DMS 273 treated with DMSO at 0.1 percent for 48 hours (cell line): ENCODE data around the gene CDH18.
"Not testable (repeated sequence)": the region's sequence is repeated elsewhere in the genome, so short reads cannot be mapped to it uniquely, and the experiment has no call there.

Experiments used
- DNase-seq: peaks from one replicate; lab custom pipeline; 2025; lab: John Stamatoyannopoulos, UW

Gene CDH18

DNA sequence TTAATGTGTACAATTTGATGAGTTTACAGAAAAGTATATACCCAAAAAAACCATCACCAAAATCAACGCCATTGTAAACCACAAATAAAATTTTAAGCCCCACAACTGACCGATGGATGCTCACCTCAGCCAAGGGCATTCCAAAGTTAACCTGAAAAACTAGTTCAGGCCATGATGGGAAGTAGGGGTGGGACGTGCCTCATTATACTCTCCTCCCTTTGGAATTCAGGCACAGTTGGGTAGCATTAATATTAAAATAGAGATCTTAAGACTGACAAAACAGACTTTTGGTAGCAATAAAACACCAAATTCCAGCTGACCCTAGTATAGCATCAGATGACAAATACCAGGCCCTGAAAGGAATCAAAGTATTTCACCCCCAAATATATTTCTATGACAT lies 129.0 kb downstream of the CDH18 start:
- DNase-seq = no peak

DNA sequence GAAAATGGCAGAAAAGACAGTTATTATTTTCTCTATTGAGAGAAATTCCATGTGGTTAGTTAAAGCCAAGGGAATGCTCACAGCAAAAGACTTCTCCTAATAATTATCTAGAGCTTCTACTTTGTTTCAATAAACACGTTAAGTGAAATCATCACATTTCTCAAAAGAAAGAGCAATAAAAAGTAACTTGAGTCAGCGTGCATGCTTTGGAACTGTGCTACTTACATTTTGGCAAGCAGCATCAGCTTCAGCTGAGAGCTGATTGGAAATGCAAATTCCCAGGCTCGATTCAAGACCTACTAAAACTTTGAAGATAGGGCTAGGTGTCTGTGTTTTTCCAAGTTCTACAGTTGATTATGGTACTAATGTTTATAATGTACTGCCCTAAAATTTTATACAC lies 132.1 kb downstream of the CDH18 start:
- peak; percentile 43 for DNase-seq

DNA sequence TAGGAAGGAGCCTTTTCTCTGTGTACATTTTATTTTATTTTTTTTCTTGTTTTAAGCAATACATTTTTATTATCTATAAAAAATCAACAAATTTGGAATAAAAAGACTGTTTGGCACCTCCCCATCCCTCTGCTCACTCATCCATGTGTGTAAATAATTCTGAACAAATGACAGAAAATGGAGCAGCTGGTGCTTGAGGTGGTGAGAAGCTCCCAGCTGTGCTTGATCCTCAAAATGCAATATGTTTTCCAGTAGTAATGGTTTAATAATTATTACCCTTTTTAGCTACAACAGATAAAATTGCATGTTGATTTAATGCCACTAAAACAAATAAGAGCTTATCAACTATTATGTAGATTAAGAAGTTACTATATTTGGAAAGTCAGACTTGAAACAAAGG lies 132.5 kb downstream of the CDH18 start:
- DNase-seq = peak; percentile 75

DNA sequence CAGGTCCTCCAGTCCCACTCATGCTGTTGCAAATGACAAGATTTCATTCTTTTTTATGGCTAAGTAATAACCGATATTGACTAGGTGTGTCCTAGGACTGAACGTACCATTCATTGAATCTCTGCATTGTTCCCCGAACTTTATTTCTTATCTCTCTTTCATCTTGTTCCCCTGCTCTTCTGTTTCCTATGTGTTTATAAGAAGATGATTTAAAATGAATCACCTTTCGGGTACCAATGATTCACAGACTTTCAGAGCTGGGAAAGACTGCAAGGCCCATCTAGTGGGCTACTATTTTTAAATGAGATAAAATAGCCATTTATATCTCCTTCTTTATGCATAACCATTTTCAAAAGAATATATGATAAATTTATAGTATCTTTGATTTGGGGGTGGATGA lies 133.0 kb downstream of the CDH18 start:
- DNase-seq = no peak

DNA sequence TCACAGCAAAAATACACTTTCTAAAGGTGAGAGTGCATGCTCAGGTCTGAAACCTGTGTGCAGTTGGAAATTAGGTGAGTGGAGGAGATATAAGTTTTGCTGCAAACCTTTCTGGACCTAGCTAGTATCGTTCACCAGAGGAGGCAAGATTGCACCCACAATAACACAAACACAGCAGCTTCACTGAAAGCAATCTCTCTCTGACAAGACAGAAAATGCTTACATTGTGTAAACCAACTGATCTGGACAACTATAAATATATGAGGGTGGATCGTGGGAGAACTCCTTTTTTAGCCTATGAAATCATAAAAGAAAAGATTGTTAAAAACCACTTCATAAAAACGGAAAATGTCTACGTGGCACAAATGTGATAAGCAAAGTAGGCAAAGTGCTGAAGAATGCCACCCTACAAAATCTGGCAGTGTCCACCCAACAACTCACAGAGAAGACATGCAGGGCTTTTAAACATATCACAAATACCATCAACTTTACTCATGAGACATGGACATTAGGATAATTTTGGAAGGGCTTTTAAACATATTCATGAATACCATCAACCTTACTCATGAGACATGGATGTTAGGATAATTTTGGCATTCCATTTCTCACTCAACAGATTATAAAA lies 134.3 kb downstream of the CDH18 start:
- no peak for DNase-seq

DNA sequence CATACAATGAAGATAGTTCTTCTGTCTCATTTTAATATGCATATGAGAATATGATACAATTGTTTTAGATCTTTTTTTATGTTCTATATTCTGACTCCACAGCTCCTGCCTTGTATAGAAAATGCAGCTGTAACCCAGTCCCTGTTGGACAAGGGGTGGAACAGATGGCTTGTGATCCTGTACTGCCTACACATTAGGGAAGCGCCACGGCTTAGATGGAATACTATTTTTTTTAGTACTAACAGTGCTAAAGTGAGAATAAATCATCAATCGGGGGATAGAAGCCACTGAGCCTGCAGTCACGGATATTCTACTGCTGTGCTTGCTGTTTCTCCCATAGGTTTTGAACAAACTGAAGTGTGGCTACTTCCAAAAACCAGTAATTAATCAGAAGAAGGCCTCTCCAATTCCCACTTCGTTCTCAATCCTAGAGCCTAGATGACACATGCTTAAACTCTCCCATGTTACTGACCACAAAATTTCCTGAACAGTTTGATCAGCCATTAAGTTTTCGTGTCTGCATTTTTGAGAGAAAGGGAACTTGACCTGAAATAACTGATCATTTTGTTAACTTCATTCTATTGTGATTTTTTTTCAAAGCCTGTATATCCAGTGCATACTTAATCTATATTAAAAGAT lies 150.3 kb downstream of the CDH18 start:
- peak; percentile 28 for DNase-seq

DNA sequence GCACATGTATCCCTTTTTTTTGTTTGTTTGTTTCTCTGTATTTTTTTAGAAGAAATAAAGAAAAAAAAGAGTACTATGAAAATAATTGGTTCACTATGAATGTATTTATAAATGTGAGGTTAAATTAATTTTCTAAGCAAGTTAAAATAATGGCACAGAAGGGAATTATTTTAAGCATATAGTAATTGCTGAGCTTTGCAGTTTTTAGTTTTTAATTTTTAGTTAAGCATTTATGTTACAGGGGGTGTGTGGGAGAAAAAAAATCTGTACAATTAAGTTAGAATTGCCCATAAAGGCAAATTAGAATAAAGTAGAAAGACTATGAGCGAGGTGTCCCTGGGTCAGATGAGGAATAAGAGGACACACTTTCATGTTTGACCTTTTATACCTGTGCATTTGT lies 152.6 kb downstream of the CDH18 start:
- no peak for DNase-seq

DNA sequence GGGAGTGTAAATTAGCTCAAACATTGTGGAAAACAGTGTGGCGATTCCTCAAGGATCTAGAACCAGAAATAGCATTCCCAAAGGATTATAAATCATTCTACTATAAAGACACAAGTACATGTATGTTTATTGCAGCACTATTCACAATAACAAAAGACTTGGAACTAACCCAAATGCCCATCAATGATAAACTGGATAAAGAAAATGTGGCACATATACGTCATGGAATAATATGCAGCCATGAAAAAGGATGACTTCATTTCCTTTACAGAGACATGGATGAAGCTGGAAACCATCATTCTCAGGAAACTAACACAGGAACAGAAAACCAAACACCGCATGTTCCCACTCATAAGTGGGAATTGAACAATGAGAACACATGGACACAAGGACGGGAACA lies 175.3 kb downstream of the CDH18 start:
- DNase-seq = not testable (repeated sequence)

DNA sequence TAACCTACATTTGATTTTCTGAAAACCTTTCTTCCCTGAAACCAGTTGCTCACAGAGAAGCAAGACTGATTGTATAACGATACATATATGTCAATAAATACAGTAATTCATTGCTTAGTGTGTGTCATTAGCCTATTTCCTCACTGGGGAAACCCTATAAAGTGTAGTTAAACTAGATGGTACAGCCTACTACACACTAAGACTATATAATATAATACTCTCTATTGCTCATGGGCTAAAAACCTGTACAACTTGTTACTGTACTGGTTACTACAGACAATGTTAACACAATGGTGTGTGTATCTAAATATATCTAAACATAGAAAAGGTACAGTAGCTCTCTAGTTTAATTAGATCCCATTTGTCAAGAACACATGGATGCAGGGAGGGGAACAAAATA lies 181.2 kb downstream of the CDH18 start:
- DNase-seq = no peak

DNA sequence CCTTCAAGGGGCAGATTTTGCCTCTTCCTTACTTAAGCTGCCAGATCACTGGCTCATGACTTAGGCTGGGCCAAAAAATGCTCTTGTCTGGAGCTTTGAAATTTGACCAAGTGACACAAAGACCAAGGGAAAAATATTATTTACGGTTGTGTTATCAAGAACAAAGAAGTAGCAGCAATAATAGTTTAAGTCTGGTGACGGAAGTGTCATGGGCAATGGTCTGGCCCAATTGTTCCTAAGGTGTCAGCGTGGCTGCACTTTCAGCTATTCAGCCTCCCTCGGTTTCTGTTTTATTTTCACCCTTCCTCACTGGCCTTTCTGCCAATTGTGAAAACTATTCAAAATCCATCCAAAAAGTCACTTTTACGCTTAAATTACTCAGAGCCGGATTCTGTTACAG lies 185.3 kb downstream of the CDH18 start:
- DNase-seq = no peak

DNA sequence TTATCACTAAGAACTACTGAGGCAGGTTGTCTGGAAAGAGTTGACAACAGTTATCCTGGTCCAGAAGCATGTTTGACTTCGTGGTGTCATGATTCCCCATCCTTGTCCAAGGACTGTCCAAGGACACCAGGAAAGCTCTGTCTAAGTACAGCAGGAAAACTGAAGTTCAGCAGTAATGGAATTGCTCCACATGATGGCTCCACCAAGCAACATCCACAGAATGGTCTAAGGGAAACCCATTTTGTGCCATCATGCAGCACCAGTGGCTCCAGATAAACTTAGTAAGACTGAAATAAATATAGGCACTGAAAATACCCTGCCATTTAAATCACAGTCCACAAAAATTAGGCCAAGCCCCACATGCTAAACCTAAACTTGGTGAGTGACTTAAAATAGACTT lies 192.8 kb downstream of the CDH18 start:
- no peak for DNase-seq

DNA sequence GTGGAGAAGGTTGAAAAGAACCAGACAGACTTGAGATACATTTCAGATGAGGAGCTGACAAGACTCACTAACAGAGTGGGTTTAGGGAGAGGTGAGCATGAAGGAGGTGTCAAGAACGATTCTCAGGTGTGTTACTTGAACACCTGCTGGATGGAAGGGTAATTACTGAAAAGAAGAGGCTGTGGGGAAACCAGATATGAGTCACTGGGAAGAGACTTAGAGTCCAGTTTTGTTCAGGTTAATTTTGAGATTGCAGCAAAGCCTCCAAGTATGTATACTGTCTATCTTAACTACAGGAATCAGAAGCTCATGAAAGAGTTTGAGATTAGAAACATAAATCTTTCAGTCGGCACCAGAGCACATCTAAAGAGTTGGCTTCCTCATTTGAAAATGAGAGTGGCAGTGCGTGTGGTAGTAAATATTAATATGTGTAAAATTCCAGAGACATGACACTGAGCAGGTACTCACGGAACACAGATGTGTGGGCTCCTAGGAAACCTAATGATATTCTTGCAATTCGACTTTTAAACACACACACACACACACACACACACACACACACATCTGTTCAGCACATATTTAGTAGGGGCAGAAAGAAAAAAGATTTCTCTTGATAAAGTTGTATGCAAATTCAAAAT lies 197.1 kb downstream of the CDH18 start:
- no peak for DNase-seq

DNA sequence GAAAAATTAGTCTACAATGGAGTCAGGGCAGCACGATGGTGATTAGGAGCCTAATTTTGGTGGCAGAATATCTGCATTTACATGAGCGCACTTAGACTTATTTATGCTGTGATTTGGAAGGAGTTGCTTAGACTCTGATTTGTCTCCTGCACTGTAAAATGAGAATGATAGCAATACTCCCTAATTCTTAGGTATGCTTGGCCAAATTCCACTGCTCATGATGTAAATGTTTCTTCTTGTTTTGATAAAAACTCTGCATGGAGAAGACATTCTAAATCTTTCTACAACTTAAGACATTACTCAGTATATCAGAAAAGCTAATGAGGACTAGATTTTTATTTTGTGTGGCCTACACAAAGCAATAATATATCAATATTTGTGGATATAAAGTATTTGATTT lies 205.4 kb downstream of the CDH18 start:
- DNase-seq = no peak

DNA sequence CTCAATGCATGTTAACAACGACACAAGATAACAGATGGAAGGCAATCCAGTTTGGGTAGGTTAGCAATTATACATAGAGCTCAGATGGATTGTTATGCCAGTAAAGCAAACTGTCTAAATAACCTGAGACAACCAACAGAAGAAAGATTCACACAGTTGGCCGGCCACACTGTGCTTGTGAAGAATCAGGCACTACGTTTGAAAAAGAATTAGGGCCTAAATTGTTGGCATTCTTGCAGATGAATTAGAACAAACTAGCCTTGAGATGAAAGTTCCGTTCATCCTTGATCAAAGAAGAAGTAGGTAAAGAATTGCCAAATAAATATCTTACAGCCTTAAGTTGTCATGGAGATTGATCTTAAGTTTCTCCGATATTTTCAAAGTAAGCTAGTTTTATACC lies 210.6 kb downstream of the CDH18 start:
- no peak for DNase-seq

DNA sequence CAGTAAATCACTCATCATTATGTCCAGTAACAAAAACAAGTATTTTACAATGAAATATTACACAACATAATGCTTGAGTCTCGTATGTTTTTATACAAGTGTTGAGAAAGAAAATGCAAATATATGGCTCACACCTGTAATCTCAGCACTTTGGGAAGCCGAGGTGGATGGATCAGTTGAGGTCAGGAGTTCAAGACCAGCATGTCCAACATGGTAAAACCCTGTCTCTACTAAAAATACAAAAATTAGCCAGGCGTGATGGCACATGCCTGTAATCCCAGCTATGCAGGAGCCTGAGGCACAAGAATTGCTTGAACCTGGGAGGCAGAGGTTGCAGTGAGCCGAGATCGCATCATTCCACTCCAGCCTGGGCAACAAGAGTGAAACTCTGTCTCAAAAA lies 211.1 kb downstream of the CDH18 start:
- not testable (repeated sequence) for DNase-seq

DNA sequence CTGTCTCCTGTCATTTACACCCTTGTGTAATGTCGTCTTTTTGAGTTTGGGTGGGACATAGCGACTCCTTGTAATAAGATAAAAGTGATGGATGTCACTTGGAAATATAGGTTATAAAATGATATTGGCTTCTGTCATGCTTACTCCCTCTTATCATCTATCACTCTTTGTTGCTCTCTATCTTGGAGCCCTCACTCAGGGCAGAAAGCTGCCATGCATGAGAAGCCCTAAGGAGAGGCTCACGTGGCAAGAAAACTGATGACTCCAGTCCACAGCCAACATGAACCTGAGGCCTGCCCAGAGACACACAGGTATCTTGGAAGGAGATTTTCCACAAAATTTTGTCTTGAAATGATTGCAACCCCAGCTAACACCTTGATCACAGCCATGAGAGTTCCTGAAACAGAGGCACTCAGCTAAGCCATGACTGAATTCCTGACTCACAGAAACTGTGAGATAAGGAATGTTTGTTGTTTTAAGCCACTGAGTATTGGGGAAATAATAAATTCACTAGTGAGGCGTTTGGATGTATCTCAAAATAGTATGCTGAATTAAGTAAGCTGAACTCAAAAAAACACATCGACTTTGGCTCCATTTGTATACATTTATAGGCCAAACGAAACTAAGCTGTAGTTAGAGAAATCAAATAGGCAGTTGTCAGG lies 216.7 kb downstream of the CDH18 start:
- DNase-seq = no peak

DNA sequence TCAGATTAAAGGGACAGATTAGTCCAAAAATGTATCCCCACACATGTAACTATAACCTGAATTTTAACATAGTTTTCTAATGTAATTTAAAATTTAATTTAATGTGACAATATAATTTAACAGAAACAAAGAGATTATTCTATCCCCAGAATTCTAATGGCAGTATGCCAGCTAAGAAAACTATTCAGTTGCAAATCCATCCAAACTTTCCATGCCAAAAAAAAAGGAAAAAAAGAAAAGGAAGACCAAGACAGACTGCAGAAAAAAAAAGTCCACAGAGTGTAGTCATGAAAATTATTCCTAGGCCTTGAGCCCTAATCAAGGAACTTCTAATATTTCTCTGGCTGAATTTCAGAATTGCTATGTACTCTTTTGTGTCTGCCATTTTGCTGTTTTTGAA lies 217.6 kb downstream of the CDH18 start:
- no peak for DNase-seq

DNA sequence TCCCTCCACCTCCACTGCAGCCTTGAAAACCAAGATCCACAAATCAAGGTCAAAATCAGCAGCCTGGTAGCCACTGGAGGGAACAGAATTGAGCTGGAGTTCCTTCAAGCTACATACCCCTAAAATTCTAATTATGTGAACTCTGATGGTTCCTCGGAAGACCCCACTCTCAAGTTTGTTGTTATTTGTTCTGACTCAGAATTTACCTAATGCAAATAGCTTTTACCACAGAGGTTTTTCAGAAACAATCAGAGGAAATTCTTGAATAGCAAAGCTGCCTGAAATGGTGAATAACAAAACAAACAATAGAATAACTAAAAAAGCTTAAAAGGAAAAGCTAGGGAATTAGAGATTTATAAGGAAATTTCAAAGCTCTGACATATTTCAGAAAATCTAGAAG lies 220.0 kb downstream of the CDH18 start:
- DNase-seq = no peak

DNA sequence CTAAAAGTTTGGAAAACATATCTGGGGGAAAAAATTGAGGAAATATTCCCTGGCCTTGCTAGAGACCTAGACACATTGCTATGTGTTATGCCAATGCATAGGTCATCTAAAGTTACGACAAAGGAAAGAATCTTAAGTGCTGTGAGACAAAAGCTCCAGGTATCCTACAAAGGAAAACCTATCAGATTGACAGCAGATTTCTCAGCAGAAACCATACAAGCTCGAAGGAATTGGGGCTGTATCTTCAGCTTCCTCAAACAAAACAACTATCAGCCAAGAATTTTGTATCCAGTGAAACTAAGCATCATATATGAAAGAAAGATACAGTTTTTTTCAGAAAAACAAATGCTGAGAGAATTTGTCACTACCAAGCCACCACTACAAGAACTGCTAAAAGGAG lies 234.4 kb downstream of the CDH18 start:
- no peak for DNase-seq

DNA sequence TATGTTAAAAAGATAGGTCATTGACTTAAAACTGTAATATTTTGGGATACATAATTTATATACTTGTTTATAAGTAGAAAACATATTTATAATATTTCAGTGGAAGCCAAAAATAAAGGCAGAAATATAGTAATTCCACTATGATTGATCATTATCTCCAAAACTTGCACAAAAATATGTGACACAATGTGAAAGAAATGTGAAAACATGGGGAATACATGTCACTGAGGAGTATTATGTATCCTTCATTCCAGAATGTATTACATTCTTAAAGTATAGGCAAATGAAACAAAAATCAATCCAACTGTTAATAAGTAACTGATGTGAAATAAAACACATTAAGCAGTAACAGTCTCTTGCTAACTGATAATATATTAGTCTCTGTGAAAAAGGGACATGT lies 236.7 kb downstream of the CDH18 start:
- no peak for DNase-seq

DNA sequence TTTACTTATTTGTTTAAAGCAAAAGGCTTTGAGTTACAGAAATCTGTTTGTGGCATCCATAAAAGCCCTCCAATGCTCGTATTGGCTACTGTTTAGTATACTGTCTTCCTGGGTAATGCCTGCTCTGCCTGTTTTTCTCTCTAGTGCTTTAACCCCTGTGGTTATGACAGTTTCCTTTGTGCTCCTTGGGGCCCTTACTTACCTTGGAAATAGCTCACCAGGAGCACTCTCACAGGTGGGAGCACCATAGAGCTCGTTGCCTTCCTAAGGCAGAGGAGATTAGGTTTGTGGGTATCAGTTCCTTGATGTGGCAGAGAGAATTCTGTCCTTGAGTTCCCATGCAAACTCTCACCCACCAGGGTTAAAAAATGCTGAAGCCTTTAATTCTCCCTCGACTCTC lies 242.8 kb downstream of the CDH18 start:
- DNase-seq = no peak

DNA sequence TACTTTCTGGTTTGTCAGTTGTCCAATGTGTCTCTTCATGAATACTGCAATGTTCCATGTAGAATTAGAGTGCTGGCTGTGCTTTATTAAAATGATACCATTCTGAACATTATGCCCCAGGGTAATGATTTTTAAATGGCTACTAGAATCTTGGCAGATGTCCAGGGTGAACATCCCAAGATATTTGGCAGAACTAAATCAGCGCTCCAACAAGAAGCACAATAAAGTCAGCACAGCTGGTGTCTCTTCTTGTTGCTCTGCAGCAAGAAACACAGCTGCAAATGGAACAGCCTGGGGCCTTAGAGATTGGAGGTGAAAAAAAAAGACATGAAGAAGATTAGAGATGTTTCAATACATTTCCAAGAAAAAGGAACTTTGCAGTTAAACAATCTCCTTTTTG lies 248.3 kb downstream of the CDH18 start:
- no peak for DNase-seq

DNA sequence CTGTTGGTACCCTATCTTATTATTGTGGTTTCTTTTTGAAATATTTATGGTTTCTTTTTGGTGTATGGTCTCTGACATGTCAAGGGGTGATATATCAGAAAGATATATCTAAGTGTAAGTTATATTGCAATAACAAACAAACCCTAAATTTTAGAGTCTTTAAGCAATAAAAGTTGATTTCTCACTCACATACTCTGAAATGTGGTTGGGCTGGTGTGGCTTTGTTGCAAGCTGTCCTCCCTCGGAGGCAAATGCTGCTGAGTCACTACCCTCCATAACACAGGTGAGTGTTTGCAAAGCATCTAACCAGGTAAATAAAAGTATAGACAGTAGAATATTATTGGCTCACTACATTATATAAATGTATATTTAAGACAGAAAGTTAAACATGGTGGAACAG lies 253.2 kb downstream of the CDH18 start:
- DNase-seq = no peak
